Loucy (cell line): ENCODE results near the gene MYH14.

Experiments
- CTCF ChIP-seq: fragments of 200-600 bp; sonication (generic); conservative IDR thresholded peaks from 2 replicates; pipeline ENCODE4 v1.5.1; 2014; ENCODE audit warnings: mild to moderate bottlenecking, antibody characterized with exemption, low read length
- EZH2phosphoT487 ChIP-seq: fragments of 200-600 bp; IDR thresholded peaks from 2 replicates; pipeline ENCODE4 v1.6.1; 2018; ENCODE audit warnings: antibody characterized with exemption, mild to moderate bottlenecking, moderate library complexity, borderline replicate concordance

GRCh38 chr19:50319156-50319555, 115.7 kb downstream of the MYH14 start:
- no peak for TF ChIP-seq EZH2phosphoT487
- no peak for TF ChIP-seq CTCF
